Omental fat pad (tissue), 4 donors: ENCODE measurements around the gene ZMYM4. TPM values are rescaled to one million over a fixed set of nuclear protein-coding genes. Genes with fewer than 3 reads are reported as not detected.

ENCODE experiments used
- ATAC-seq: fragments of 150-250 bp; one replicate; pipeline ENCODE4 v1.9.1; 2016; ENCODE audit warnings: mild to moderate bottlenecking, moderate library complexity; ENCODE audit not compliant: low FRiP score
- DNase-seq: peaks from one replicate; pipeline ENCODE4 v3.0.0-alpha.2; 2019; ENCODE audit warnings: low spot score
- CTCF ChIP-seq, 3 donors: fragments of 450-650 bp; IDR thresholded peaks; one replicate each; pipeline ENCODE4 v1.5.1; 2016 to 2017; ENCODE audit warnings: antibody characterized with exemption in 3 of 3, mild to moderate bottlenecking in 3 of 3, moderate library complexity in 2 of 3
- total RNA-seq, 4 donors: library from RNA; depleted of rRNA; stranded (reverse); fragments of >200 nt; gene quantifications; one replicate each; pipeline ENCODE4 v1.1.0, GENCODE V29; 2016

ZMYM4 gene
- total RNA-seq, 4 donors from 2014 or later = 31.7 to 38.3 (median 33.9) TPM

- TF ChIP-seq CTCF (IDR thresholded peaks at IDR 0.05) = no peak
- no peak for ATAC-seq
Measured at GRCh38 chr1:35274197-35274596, 5.7 kb downstream of the ZMYM4 start.

GRCh38 chr1:35278886-35279554, 10.5 kb downstream of the ZMYM4 start:
- DNase-seq (no peak), ATAC-seq (no peak)
- no peak for TF ChIP-seq CTCF (IDR thresholded peaks at IDR 0.05)

More at GRCh38 chr1:35274197-35274596, 5.7 kb downstream of the ZMYM4 start:
- DNase-seq = no peak

- TF ChIP-seq CTCF (IDR thresholded peaks at IDR 0.05) = no peak
- ATAC-seq (no peak), DNase-seq (no peak)
Measured at GRCh38 chr1:35279555-35279904, 11.0 kb downstream of the ZMYM4 start.

GRCh38 chr1:35280006-35280405, 11.5 kb downstream of the ZMYM4 start:
- no peak for TF ChIP-seq CTCF (IDR thresholded peaks at IDR 0.05)
- DNase-seq = no peak
- ATAC-seq = no peak

- no peak for TF ChIP-seq CTCF (IDR thresholded peaks at IDR 0.05)
- ATAC-seq = no peak
- DNase-seq = no peak
Measured at GRCh38 chr1:35281565-35281964, 13.1 kb downstream of the ZMYM4 start.

- TF ChIP-seq CTCF (IDR thresholded peaks at IDR 0.05) = no peak
- ATAC-seq = no peak
- DNase-seq = no peak
Measured at GRCh38 chr1:35282172-35282571, 13.7 kb downstream of the ZMYM4 start.

- no peak for TF ChIP-seq CTCF (IDR thresholded peaks at IDR 0.05)
- ATAC-seq (no peak), DNase-seq (no peak)
Measured at GRCh38 chr1:35284852-35285251, 16.3 kb downstream of the ZMYM4 start.
